ENCODE data around the gene ETV6. TPM values are rescaled to one million over a fixed set of nuclear protein-coding genes. Genes with fewer than 3 reads are reported as not detected.

ETV6 gene
- total RNA-seq, 2 donors from 2014 or later: 41.4 to 58.4 TPM

- no peak for ATAC-seq (ENCODE audit: insufficient number of reproducible peaks, low FRiP score, low read depth)
- no peak for DNase-seq (ENCODE audit: low spot score)
- no peak overlapping the region for H3K27ac ChIP-seq
- no peak for TF ChIP-seq CTCF (IDR thresholded peaks at IDR 0.05)
- H3K9me3 ChIP-seq: no peaks in the 10 kb centered on the region
- no peaks in the 10 kb centered on the region for H3K27me3 ChIP-seq (replicated peaks; ENCODE audit: insufficient read depth)
- no peak overlapping the region for H3K4me3 ChIP-seq
- H3K4me1 ChIP-seq (ENCODE audit: control insufficient read depth in 1 of 2, low read depth in 2 of 2): no peaks in the 10 kb centered on the region
- no peaks in the 10 kb centered on the region for H3K36me3 ChIP-seq
Measured at GRCh38 chr12:11615481-11615880, 34.0 kb upstream of the ETV6 start.

GRCh38 chr12:11618046-11618445, 31.4 kb upstream of the ETV6 start:
- Histone ChIP-seq H3K9me3 (no peaks in the 10 kb centered on the region), H3K4me1 (ENCODE audit: control insufficient read depth in 1 of 2, low read depth in 2 of 2) (peaks cover 0 to 3% of the 10 kb centered on the region in 2 donors), H3K36me3 (no peaks in the 10 kb centered on the region), H3K27ac (no peak overlapping the region), H3K27me3 (replicated peaks; ENCODE audit: insufficient read depth) (no peaks in the 10 kb centered on the region), H3K4me3 (no peak overlapping the region)
- TF ChIP-seq CTCF (IDR thresholded peaks at IDR 0.05): no peak
- no peak for DNase-seq (ENCODE audit: low spot score)
- no peak for ATAC-seq (ENCODE audit: insufficient number of reproducible peaks, low FRiP score, low read depth)

DNA sequence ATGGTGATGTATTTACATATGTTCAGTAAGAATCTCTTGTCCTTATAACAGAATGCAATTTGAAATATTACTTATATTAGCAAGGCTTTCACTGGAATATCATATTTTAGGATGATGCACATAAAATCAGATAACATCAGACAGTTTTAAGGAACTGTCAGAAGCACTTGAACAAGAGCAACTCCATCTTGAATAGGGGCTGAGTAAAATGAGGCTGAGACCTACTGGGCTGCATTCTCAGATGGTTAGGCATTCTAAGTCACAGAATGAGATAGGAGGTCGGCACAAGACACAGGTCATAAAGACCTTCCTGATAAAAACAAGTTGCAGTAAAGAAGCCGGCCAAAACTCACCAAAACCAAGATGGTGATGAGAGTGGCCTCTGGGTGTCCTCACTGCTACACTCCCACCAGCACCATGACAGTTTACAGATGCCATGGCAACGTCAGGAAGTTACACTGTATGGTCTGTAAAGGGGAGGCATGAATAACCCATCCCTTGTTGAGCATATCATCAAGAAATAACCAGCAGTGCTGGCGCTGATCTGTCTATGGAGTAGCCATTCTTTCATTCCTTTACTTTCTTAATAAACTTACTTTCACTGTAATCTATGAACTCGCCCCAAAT, 27.6 kb upstream of the ETV6 start:
- Histone ChIP-seq H3K27me3 (replicated peaks; ENCODE audit: insufficient read depth) (no peaks in the 10 kb centered on the region), H3K27ac (no peak overlapping the region), H3K36me3 (no peaks in the 10 kb centered on the region), H3K4me3 (no peak overlapping the region), H3K9me3 (no peaks in the 10 kb centered on the region), H3K4me1 (ENCODE audit: control insufficient read depth in 1 of 2, low read depth in 2 of 2) (peaks cover 0 to 5% of the 10 kb centered on the region in 2 donors)
- TF ChIP-seq CTCF (IDR thresholded peaks at IDR 0.05): no peak
- DNase-seq (ENCODE audit: low spot score) (no peak), ATAC-seq (ENCODE audit: insufficient number of reproducible peaks, low FRiP score, low read depth) (no peak)

GRCh38 chr12:11622876-11623281, 26.6 kb upstream of the ETV6 start:
- H3K4me1 ChIP-seq (ENCODE audit: control insufficient read depth in 1 of 2, low read depth in 2 of 2): peaks cover 0 to 5% of the 10 kb centered on the region in 2 donors
- H3K27ac ChIP-seq: no peak overlapping the region
- H3K27me3 ChIP-seq (replicated peaks; ENCODE audit: insufficient read depth): no peaks in the 10 kb centered on the region
- no peak for TF ChIP-seq CTCF (IDR thresholded peaks at IDR 0.05)
- DNase-seq (ENCODE audit: low spot score) (no peak), ATAC-seq (ENCODE audit: insufficient number of reproducible peaks, low FRiP score, low read depth) (no peak)
- H3K4me3 ChIP-seq: no peak overlapping the region
- no peaks in the 10 kb centered on the region for H3K36me3 ChIP-seq
- H3K9me3 ChIP-seq: no peaks in the 10 kb centered on the region

GRCh38 chr12:11623382-11623781, 26.1 kb upstream of the ETV6 start:
- DNase-seq (ENCODE audit: low spot score) (no peak), ATAC-seq (ENCODE audit: insufficient number of reproducible peaks, low FRiP score, low read depth) (no peak)
- Histone ChIP-seq H3K4me3 (no peak overlapping the region), H3K27me3 (replicated peaks; ENCODE audit: insufficient read depth) (no peaks in the 10 kb centered on the region), H3K36me3 (no peaks in the 10 kb centered on the region), H3K9me3 (no peaks in the 10 kb centered on the region), H3K4me1 (ENCODE audit: control insufficient read depth in 1 of 2, low read depth in 2 of 2) (peaks cover 0 to 5% of the 10 kb centered on the region in 2 donors), H3K27ac (no peak overlapping the region)
- TF ChIP-seq CTCF (IDR thresholded peaks at IDR 0.05): no peak
